A673 (cell line): ENCODE data around the gene DEXI. TPM values are rescaled to one million over a fixed set of nuclear protein-coding genes. Genes with fewer than 3 reads are reported as not detected.

Source experiments
- BruUV-seq: library from RNA; stranded (reverse); fragments of 400-500 nt; replicated peaks from 2 replicates; lab custom pipeline; 2021; lab: Mats Ljungman, UMichigan
- CTCF ChIA-PET: fragments of 300-600 bp; sonication (Branson Sonifier 250); formaldehyde crosslinking; loops from one replicate; lab custom pipeline; 2022; ENCODE audit warnings: antibody characterized with exemption; lab: Charles Lee
- POLR2A ChIA-PET: fragments of 300-600 bp; sonication (Branson Sonifier 250); formaldehyde crosslinking; loops from one replicate; lab custom pipeline; 2022; ENCODE audit warnings: antibody characterized with exemption; ENCODE audit not compliant: low non-redundant PET; lab: Charles Lee
- DNase-seq: peaks from one replicate; pipeline ENCODE4 v3.0.0-alpha.2; 2015; ENCODE audit warnings: low spot score
- H3K27ac ChIP-seq: fragments of 200-600 bp; sonication (generic); 2 replicates; pipeline ENCODE4 v1.5.1; 2016; ENCODE audit warnings: mixed run types, low read depth, mild to moderate bottlenecking, mixed read lengths, antibody characterized with exemption, low read length; ENCODE audit not compliant: poor library complexity, severe bottlenecking
- H3K27me3 ChIP-seq: fragments of 200-600 bp; sonication (generic); replicated peaks from 2 replicates; pipeline ENCODE4 v1.6.1; 2017; ENCODE audit warnings: mixed run types, low read depth, mild to moderate bottlenecking, mixed read lengths, antibody characterized with exemption, low read length; ENCODE audit not compliant: insufficient read depth, poor library complexity
- H3K36me3 ChIP-seq: fragments of 200-600 bp; sonication (generic); 2 replicates; pipeline ENCODE4 v1.6.1; 2016; ENCODE audit warnings: mixed run types, mild to moderate bottlenecking, mixed read lengths, antibody characterized with exemption, low read length; ENCODE audit not compliant: insufficient read depth, poor library complexity, severe bottlenecking
- H3K4me1 ChIP-seq: fragments of 200-600 bp; sonication (generic); 2 replicates; pipeline ENCODE4 v1.6.1; 2017; ENCODE audit warnings: mixed run types, mild to moderate bottlenecking, mixed read lengths, antibody characterized with exemption, low read length; ENCODE audit not compliant: insufficient read depth, poor library complexity, severe bottlenecking
- H3K4me3 ChIP-seq: fragments of 200-600 bp; sonication (generic); 2 replicates; pipeline ENCODE4 v1.5.1; 2016; ENCODE audit warnings: low read depth, mixed run types, mild to moderate bottlenecking, mixed read lengths, low read length; ENCODE audit not compliant: poor library complexity, severe bottlenecking
- H3K9me3 ChIP-seq: fragments of 200-600 bp; sonication (generic); 2 replicates; pipeline ENCODE4 v1.6.1; 2016; ENCODE audit warnings: mixed run types, low read depth, mild to moderate bottlenecking, mixed read lengths, antibody characterized with exemption, low read length; ENCODE audit not compliant: poor library complexity, severe bottlenecking
- EZH2 ChIP-seq: fragments of 200-600 bp; sonication (generic); IDR thresholded peaks from 2 replicates; pipeline ENCODE4 v1.6.1; 2017; ENCODE audit warnings: borderline replicate concordance, low read depth, mild to moderate bottlenecking, mixed read lengths, antibody characterized with exemption, low read length; ENCODE audit not compliant: poor library complexity, severe bottlenecking
- intact Hi-C: fragments of 100-400 bp; cut with micrococcal nuclease; formaldehyde crosslinking; loops from one replicate; pipeline ENCODE4 v1.10.0; 2022; ENCODE audit not compliant: unreplicated experiment
- total RNA-seq: library from RNA; stranded (reverse); gene quantifications from 2 replicates; pipeline ENCODE4 v1.2.3, GENCODE V29; 2021
- TF ChIP-seq, protein P1 (sequence below): fragments of 300-800, 200-600 bp; sonication (generic); conservative IDR thresholded peaks from 2 replicates; pipeline ENCODE4 v1.5.1; 2017; ENCODE audit warnings: low read depth, mild to moderate bottlenecking, antibody characterized with exemption, low read length, moderate library complexity, mixed read lengths

DEXI gene
- total RNA-seq, 1 experiment from 2014 or later = 30.7 TPM

DNA sequence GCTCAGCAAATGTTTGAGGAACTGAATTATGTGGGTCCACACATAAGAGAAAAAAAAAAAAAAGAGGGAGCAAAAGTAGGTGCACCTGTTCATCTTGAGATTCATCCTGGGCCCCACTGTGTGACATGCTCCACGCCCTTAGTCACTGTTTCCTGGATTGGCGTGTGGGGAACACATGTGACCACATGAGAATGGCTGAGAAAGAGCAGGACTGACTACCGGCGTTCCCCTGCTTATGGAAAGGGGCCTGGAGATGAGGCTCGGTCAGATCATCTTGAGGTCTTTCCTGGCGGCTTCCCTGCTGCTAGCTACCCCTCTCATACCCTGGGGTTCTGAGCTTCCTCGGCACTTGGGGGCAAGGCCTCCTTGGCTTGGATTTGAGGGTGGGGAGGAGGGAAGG lies 3.9 kb downstream of the DEXI start:
- H3K27ac ChIP-seq = no peak overlapping the region
- H3K4me1 ChIP-seq = peaks cover 13% of the 10 kb centered on the region
- TF ChIP-seq, protein P1, sequence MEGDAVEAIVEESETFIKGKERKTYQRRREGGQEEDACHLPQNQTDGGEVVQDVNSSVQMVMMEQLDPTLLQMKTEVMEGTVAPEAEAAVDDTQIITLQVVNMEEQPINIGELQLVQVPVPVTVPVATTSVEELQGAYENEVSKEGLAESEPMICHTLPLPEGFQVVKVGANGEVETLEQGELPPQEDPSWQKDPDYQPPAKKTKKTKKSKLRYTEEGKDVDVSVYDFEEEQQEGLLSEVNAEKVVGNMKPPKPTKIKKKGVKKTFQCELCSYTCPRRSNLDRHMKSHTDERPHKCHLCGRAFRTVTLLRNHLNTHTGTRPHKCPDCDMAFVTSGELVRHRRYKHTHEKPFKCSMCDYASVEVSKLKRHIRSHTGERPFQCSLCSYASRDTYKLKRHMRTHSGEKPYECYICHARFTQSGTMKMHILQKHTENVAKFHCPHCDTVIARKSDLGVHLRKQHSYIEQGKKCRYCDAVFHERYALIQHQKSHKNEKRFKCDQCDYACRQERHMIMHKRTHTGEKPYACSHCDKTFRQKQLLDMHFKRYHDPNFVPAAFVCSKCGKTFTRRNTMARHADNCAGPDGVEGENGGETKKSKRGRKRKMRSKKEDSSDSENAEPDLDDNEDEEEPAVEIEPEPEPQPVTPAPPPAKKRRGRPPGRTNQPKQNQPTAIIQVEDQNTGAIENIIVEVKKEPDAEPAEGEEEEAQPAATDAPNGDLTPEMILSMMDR = no peak
- TF ChIP-seq EZH2 = no peak
- intact Hi-C loops = no loop called here
- H3K9me3 ChIP-seq = no peaks in the 10 kb centered on the region
- DNase-seq = no peak
- no peak overlapping the region for H3K4me3 ChIP-seq
- no peaks in the 10 kb centered on the region for H3K36me3 ChIP-seq
- ChIA-PET POLR2A (no interaction called here), CTCF (no interaction called here)
- H3K27me3 ChIP-seq = no peaks in the 10 kb centered on the region
- no TSS peak for BruUV-seq

- H3K4me1 ChIP-seq = peaks cover 13% of the 10 kb centered on the region
- H3K36me3 ChIP-seq = no peaks in the 10 kb centered on the region
- no peak overlapping the region for H3K27ac ChIP-seq
- intact Hi-C loops = no loop called here
- no peak for DNase-seq
- TF ChIP-seq EZH2 = no peak
- TF ChIP-seq, protein P1 = no peak
- no peaks in the 10 kb centered on the region for H3K9me3 ChIP-seq
- H3K4me3 ChIP-seq = no peak overlapping the region
- CTCF ChIA-PET = no interaction called here
- POLR2A ChIA-PET = no interaction called here
- BruUV-seq = no TSS peak
- H3K27me3 ChIP-seq = no peaks in the 10 kb centered on the region
These were observed 5.0 kb downstream of the DEXI start for GRCh38 chr16:10937068-10937859.

DNA sequence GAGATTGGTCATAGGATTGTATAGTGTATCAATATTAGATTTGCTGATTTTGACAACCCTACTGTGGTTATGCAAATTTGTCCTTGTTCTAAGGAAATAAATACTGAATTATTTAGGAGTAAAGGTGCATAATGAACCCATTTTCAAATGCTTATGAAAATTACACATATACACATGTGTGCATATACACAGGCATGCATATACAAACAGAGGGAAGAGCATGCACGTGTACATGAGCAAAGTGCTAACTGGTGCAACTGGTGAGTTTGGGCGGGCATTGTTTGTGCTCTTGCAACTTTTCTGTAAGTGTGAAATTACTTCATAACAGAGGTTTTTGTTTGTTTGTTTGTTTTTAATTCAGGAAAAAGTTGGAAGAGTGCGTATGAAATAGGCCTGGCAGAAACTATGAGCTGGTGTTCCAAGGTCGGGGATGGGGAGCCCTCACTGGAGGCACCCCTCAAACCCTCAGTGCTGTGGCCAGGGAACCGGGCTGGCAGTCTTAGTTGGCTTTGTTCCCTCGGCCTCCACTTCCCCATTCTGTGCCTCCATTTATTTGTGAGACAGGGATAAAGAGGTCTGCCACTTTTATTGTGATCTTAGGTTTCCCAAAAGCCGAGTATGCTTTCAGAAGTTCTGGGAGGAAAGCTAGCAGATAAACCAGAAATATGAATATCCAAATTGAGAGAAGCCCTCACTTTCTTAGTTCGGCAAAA lies 5.8 kb downstream of the DEXI start:
- ChIA-PET POLR2A (no interaction called here), CTCF (no interaction called here)
- TF ChIP-seq, protein P1 = no peak
- no peak for TF ChIP-seq EZH2
- intact Hi-C loops = no loop called here
- peaks cover 13% of the 10 kb centered on the region for H3K4me1 ChIP-seq
- H3K27ac ChIP-seq = no peak overlapping the region
- no TSS peak for BruUV-seq
- H3K9me3 ChIP-seq = no peaks in the 10 kb centered on the region
- H3K36me3 ChIP-seq = no peaks in the 10 kb centered on the region
- DNase-seq = no peak
- no peaks in the 10 kb centered on the region for H3K27me3 ChIP-seq
- no peak overlapping the region for H3K4me3 ChIP-seq
